OCI-LY7 (cell line): ENCODE results near the gene MEP1A.

Experiments
- EZH2phosphoT487 ChIP-seq: fragments of 200-600 bp; sonication (generic); IDR thresholded peaks from 2 replicates; pipeline ENCODE4 v1.6.1; 2018; ENCODE audit warnings: low read depth, borderline replicate concordance, mild to moderate bottlenecking, mixed run types, antibody characterized with exemption, low read length, moderate library complexity, mixed read lengths
- TF ChIP-seq, protein P1 (sequence below): fragments of 200-600 bp; sonication (generic); conservative IDR thresholded peaks from 2 replicates; pipeline ENCODE4 v1.5.1; 2014; ENCODE audit warnings: mild to moderate bottlenecking, antibody characterized with exemption, low read length, moderate library complexity, mixed read lengths

DNA sequence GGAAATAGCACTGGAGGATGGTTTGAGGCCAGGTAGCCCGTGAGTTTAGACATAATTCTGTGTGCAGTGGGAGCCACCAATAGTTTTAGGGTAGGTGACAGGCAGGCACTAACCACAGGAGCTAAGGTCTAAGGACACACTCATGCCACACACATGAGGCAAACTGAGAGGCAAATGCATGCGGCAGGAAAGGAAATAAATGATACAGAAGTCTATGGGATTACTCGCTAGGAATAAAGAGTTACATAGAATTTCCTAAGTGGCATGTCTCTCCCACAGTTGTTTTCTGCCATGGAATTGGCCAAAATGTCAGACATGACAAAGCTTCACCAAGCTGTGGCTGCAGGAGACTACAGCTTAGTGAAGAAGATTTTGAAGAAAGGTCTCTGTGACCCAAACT lies 41.5 kb upstream of the MEP1A start:
- TF ChIP-seq, protein P1, sequence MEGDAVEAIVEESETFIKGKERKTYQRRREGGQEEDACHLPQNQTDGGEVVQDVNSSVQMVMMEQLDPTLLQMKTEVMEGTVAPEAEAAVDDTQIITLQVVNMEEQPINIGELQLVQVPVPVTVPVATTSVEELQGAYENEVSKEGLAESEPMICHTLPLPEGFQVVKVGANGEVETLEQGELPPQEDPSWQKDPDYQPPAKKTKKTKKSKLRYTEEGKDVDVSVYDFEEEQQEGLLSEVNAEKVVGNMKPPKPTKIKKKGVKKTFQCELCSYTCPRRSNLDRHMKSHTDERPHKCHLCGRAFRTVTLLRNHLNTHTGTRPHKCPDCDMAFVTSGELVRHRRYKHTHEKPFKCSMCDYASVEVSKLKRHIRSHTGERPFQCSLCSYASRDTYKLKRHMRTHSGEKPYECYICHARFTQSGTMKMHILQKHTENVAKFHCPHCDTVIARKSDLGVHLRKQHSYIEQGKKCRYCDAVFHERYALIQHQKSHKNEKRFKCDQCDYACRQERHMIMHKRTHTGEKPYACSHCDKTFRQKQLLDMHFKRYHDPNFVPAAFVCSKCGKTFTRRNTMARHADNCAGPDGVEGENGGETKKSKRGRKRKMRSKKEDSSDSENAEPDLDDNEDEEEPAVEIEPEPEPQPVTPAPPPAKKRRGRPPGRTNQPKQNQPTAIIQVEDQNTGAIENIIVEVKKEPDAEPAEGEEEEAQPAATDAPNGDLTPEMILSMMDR, result no peak
- TF ChIP-seq EZH2phosphoT487, result no peak
